ENCODE measurements around the gene DDHD1. TPM values are rescaled to one million over a fixed set of nuclear protein-coding genes. Genes with fewer than 3 reads are reported as not detected.

DDHD1 gene
- total RNA-seq (2014; rRNA removed) (10.6 and 10.7 TPM in 2 replicates), Bru-seq, nascent RNA (percentile 84 among the genes with signal in this experiment), BruChase-seq, experiment 1, labeled RNA remaining after a 6-hour chase (percentile 80 among the genes with signal in this experiment), BruChase-seq, experiment 2, labeled RNA remaining after a 2-hour chase (percentile 81 among the genes with signal in this experiment)
- long read RNA-seq, full-length matches to known transcripts, result 30 of 67 reads
- long read RNA-seq, partial matches to known transcripts, result 17 of 67 reads
- long read RNA-seq, other reads (novel, unspliced or antisense), result 20 of 67 reads

- no peak for TF ChIP-seq CTCF (conservative IDR thresholded peaks at IDR 0.05; ENCODE audit: low read depth, low read length)
- Histone ChIP-seq H3K4me3 (ENCODE audit: low read length) (peak within 1 kb of the TSS; percentile 97), H4K20me1 (ENCODE audit: low read length) (0 out of 2 replicates have a peak, but pooled peaks cover 11% of the 10 kb centered on the region), H3K9ac (ENCODE audit: low read length) (peak within 1 kb of the TSS; percentile 67), H2AFZ (ENCODE audit: low read length) (peak within 1 kb of the TSS; percentile 95), H3K9me2 (replicated peaks; ENCODE audit: low read length) (no peaks in the 10 kb centered on the region), H3K4me1 (ENCODE audit: insufficient read depth, low read length) (peaks cover 17% of the 10 kb centered on the region), H3K36me3 (ENCODE audit: low read depth, low read length) (no peaks in the 10 kb centered on the region), H3K79me2 (ENCODE audit: low read length) (peaks cover 45% of the 10 kb centered on the region), H3F3A (ENCODE audit: low read length, unreplicated experiment) (no peaks in the 10 kb centered on the region), H3K9me3 (ENCODE audit: low read length) (no peaks in the 10 kb centered on the region), H3K27me3 (ENCODE audit: low read length) (no peaks in the 10 kb centered on the region), H3K4me2 (ENCODE audit: low read length) (peak within 1 kb of the TSS; percentile 83), H3K27ac (ENCODE audit: low read length) (no peak within 1 kb of the TSS)
- ATAC-seq, result peak; percentile 70
- ChIA-PET POLR2A (ENCODE audit: unreplicated experiment) (interaction anchor here (0.6 to 1.0 kb wide), 6 partner anchors 31 to 1874 kb away, joined by 3 to 9 read pairs (median 6); partner anchors contain the start of gene SOCS4), CTCF (interaction anchor here (0.5 to 1.5 kb wide), 4 partner anchors 62 to 602 kb away, joined by 3 to 7 read pairs (median 6); no protein-coding TSS in a partner anchor)
- peak; percentile 67 for DNase-seq
- intact Hi-C loops (cut with micrococcal nuclease), result loop anchor here (2.0 to 10.0 kb wide), 5 partner anchors 38 to 331 kb away; no protein-coding TSS in a partner anchor
- BruUV-seq (replicated peaks), result no TSS peak
Observed at GRCh38 chr14:53152887-53153701, at the start of gene DDHD1. TSS of gene DDHD1 (minus strand) at chr14:53153323. CDS start at chr14:53153098, 225 bp downstream.

GRCh38 chr14:53195949-53196348, 42.8 kb upstream of the DDHD1 start:
- DNase-seq, result no peak
- Histone ChIP-seq H3K79me2 (ENCODE audit: low read length) (no peaks in the 10 kb centered on the region), H3K9ac (ENCODE audit: low read length) (no peak overlapping the region), H3K4me3 (ENCODE audit: low read length) (no peak overlapping the region), H2AFZ (ENCODE audit: low read length) (no peak overlapping the region), H3F3A (ENCODE audit: low read length, unreplicated experiment) (no peaks in the 10 kb centered on the region), H3K4me2 (ENCODE audit: low read length) (no peak overlapping the region), H3K27ac (ENCODE audit: low read length) (no peak overlapping the region), H3K4me1 (ENCODE audit: insufficient read depth, low read length) (peaks cover 1% of the 10 kb centered on the region; the same call in 1 of the 2 replicates), H3K9me2 (replicated peaks; ENCODE audit: low read length) (no peaks in the 10 kb centered on the region), H3K27me3 (ENCODE audit: low read length) (no peaks in the 10 kb centered on the region), H4K20me1 (ENCODE audit: low read length) (no peaks in the 10 kb centered on the region), H3K36me3 (ENCODE audit: low read depth, low read length) (no peaks in the 10 kb centered on the region), H3K9me3 (ENCODE audit: low read length) (no peaks in the 10 kb centered on the region)
- ATAC-seq, result no peak
- TF ChIP-seq EZH2phosphoT487 (IDR thresholded peaks at IDR 0.05; ENCODE audit: borderline replicate concordance, low read length) (no peak), EZH2 (IDR thresholded peaks at IDR 0.05; ENCODE audit: low read length, unreplicated experiment) (no peak), CTCF (conservative IDR thresholded peaks at IDR 0.05; ENCODE audit: low read depth, low read length) (no peak; the same call in 1 of the 2 replicates)
- ChIA-PET CTCF (interaction anchor here (0.7 kb wide), 1 partner anchor 1372 kb away, joined by 3 read pairs; no protein-coding TSS in a partner anchor), POLR2A (ENCODE audit: unreplicated experiment) (no interaction called here)
- intact Hi-C loops (cut with micrococcal nuclease), result no loop called here
- no TSS peak for BruUV-seq (replicated peaks)
